ENCODE measurements around the gene C1orf74.

Gene C1orf74

GRCh38 chr1:209820986-209821385, 36.6 kb upstream of the C1orf74 start:
- H3K27ac ChIP-seq = no peak overlapping the region
- no peak overlapping the region for H3K4me3 ChIP-seq
- TF ChIP-seq Cebpa-rat (IDR thresholded peaks at IDR 0.05) = no peak
- no peaks in the 10 kb centered on the region for H3K36me3 ChIP-seq
- no peak overlapping the region for H3K4me2 ChIP-seq
- no peaks in the 10 kb centered on the region for H4K20me1 ChIP-seq
- H3K4me1 ChIP-seq = no peaks in the 10 kb centered on the region
- H3K9ac ChIP-seq = no peak overlapping the region
- H3K27me3 ChIP-seq = no peaks in the 10 kb centered on the region
- no peaks in the 10 kb centered on the region for H3K9me3 ChIP-seq

- no peaks in the 10 kb centered on the region for H3K9me3 ChIP-seq
- H3K4me1 ChIP-seq = 0 out of 2 replicates have a peak, but pooled peaks cover 4% of the 10 kb centered on the region
- no peak overlapping the region for H3K4me3 ChIP-seq
- TF ChIP-seq Cebpa-rat (IDR thresholded peaks at IDR 0.05) = no peak
- no peaks in the 10 kb centered on the region for H4K20me1 ChIP-seq
- no peak overlapping the region for H3K27ac ChIP-seq
- H3K9ac ChIP-seq = no peak overlapping the region
- H3K4me2 ChIP-seq = no peak overlapping the region
- no peaks in the 10 kb centered on the region for H3K27me3 ChIP-seq
- no peaks in the 10 kb centered on the region for H3K36me3 ChIP-seq
Observed at GRCh38 chr1:209819058-209819457, 34.7 kb upstream of the C1orf74 start.

- Histone ChIP-seq H4K20me1 (no peaks in the 10 kb centered on the region), H3K9ac (no peak overlapping the region)
Observed at GRCh38 chr1:209817691-209818090, 33.3 kb upstream of the C1orf74 start.

GRCh38 chr1:209816923-209817322, 32.6 kb upstream of the C1orf74 start:
- no peaks in the 10 kb centered on the region for H4K20me1 ChIP-seq
- 0 out of 2 replicates have a peak, but pooled peaks cover 4% of the 10 kb centered on the region for H3K4me1 ChIP-seq
- no peaks in the 10 kb centered on the region for H3K36me3 ChIP-seq
- H3K4me2 ChIP-seq = no peak overlapping the region
- no peak overlapping the region for H3K27ac ChIP-seq
- no peaks in the 10 kb centered on the region for H3K9me3 ChIP-seq
- H3K4me3 ChIP-seq = no peak overlapping the region
- H3K27me3 ChIP-seq = no peaks in the 10 kb centered on the region
- no peak for TF ChIP-seq Cebpa-rat (IDR thresholded peaks at IDR 0.05)
- H3K9ac ChIP-seq = no peak overlapping the region

More at GRCh38 chr1:209817691-209818090, 33.3 kb upstream of the C1orf74 start:
- no peaks in the 10 kb centered on the region for H3K27me3 ChIP-seq
- 0 out of 2 replicates have a peak, but pooled peaks cover 4% of the 10 kb centered on the region for H3K4me1 ChIP-seq
- H3K27ac ChIP-seq = no peak overlapping the region
- H3K9me3 ChIP-seq = no peaks in the 10 kb centered on the region
- no peaks in the 10 kb centered on the region for H3K36me3 ChIP-seq
- no peak for TF ChIP-seq Cebpa-rat (IDR thresholded peaks at IDR 0.05)
- H3K4me2 ChIP-seq = no peak overlapping the region
- H3K4me3 ChIP-seq = no peak overlapping the region

GRCh38 chr1:209815931-209816341, 31.6 kb upstream of the C1orf74 start:
- H3K4me3 ChIP-seq = no peak overlapping the region
- no peak overlapping the region for H3K9ac ChIP-seq
- no peaks in the 10 kb centered on the region for H3K9me3 ChIP-seq
- no peaks in the 10 kb centered on the region for H3K27me3 ChIP-seq
- no peaks in the 10 kb centered on the region for H3K36me3 ChIP-seq
- H4K20me1 ChIP-seq = no peaks in the 10 kb centered on the region
- H3K4me2 ChIP-seq = no peak overlapping the region
- H3K4me1 ChIP-seq = 0 out of 2 replicates have a peak, but pooled peaks cover 4% of the 10 kb centered on the region
- TF ChIP-seq Cebpa-rat (IDR thresholded peaks at IDR 0.05) = no peak
- no peak overlapping the region for H3K27ac ChIP-seq

GRCh38 chr1:209815490-209815889, 31.1 kb upstream of the C1orf74 start:
- Histone ChIP-seq H3K4me2 (no peak overlapping the region), H3K9me3 (no peaks in the 10 kb centered on the region), H4K20me1 (no peaks in the 10 kb centered on the region), H3K36me3 (no peaks in the 10 kb centered on the region), H3K4me1 (0 out of 2 replicates have a peak, but pooled peaks cover 4% of the 10 kb centered on the region), H3K27me3 (no peaks in the 10 kb centered on the region), H3K27ac (no peak overlapping the region), H3K9ac (no peak overlapping the region), H3K4me3 (no peak overlapping the region)
- TF ChIP-seq Cebpa-rat (IDR thresholded peaks at IDR 0.05) = no peak

- no peaks in the 10 kb centered on the region for H4K20me1 ChIP-seq
- TF ChIP-seq Cebpa-rat (IDR thresholded peaks at IDR 0.05) = no peak
- no peaks in the 10 kb centered on the region for H3K36me3 ChIP-seq
- no peaks in the 10 kb centered on the region for H3K9me3 ChIP-seq
- H3K4me1 ChIP-seq = 0 out of 2 replicates have a peak, but pooled peaks cover 4% of the 10 kb centered on the region
- H3K4me3 ChIP-seq = no peak overlapping the region
- no peak overlapping the region for H3K4me2 ChIP-seq
- no peak overlapping the region for H3K9ac ChIP-seq
- no peaks in the 10 kb centered on the region for H3K27me3 ChIP-seq
- no peak overlapping the region for H3K27ac ChIP-seq
Observed at GRCh38 chr1:209813902-209814301, 29.5 kb upstream of the C1orf74 start.

- H3K9me3 ChIP-seq = no peaks in the 10 kb centered on the region
- no peaks in the 10 kb centered on the region for H4K20me1 ChIP-seq
- H3K27ac ChIP-seq = no peak overlapping the region
- no peak overlapping the region for H3K4me3 ChIP-seq
- 0 out of 2 replicates have a peak, but pooled peaks cover 4% of the 10 kb centered on the region for H3K4me1 ChIP-seq
- no peak for TF ChIP-seq Cebpa-rat (IDR thresholded peaks at IDR 0.05)
- H3K9ac ChIP-seq = no peak overlapping the region
- no peaks in the 10 kb centered on the region for H3K27me3 ChIP-seq
- H3K36me3 ChIP-seq = no peaks in the 10 kb centered on the region
- H3K4me2 ChIP-seq = no peak overlapping the region
Observed at GRCh38 chr1:209810783-209811182, 26.4 kb upstream of the C1orf74 start.

- Histone ChIP-seq H3K36me3 (no peaks in the 10 kb centered on the region), H3K27me3 (no peaks in the 10 kb centered on the region), H3K4me3 (no peak overlapping the region), H3K9ac (no peak overlapping the region), H4K20me1 (no peaks in the 10 kb centered on the region), H3K27ac (no peak overlapping the region), H3K4me1 (0 out of 2 replicates have a peak, but pooled peaks cover under 1% of the 10 kb centered on the region), H3K4me2 (no peak overlapping the region), H3K9me3 (no peaks in the 10 kb centered on the region)
- TF ChIP-seq Cebpa-rat (IDR thresholded peaks at IDR 0.05) = no peak
Observed at GRCh38 chr1:209809611-209810010, 25.3 kb upstream of the C1orf74 start.

- no peaks in the 10 kb centered on the region for H3K36me3 ChIP-seq
- H3K27me3 ChIP-seq = no peaks in the 10 kb centered on the region
- no peak overlapping the region for H3K27ac ChIP-seq
- no peak for TF ChIP-seq Cebpa-rat (IDR thresholded peaks at IDR 0.05)
- H3K4me3 ChIP-seq = no peak overlapping the region
- no peaks in the 10 kb centered on the region for H4K20me1 ChIP-seq
- H3K9me3 ChIP-seq = no peaks in the 10 kb centered on the region
- no peak overlapping the region for H3K4me2 ChIP-seq
- no peak overlapping the region for H3K9ac ChIP-seq
- no peaks in the 10 kb centered on the region for H3K4me1 ChIP-seq
Observed at GRCh38 chr1:209808059-209808581, 23.8 kb upstream of the C1orf74 start.

GRCh38 chr1:209807509-209807908, 23.1 kb upstream of the C1orf74 start:
- no peak overlapping the region for H3K27ac ChIP-seq

More at GRCh38 chr1:209807509-209807908, 23.1 kb upstream of the C1orf74 start:
- no peaks in the 10 kb centered on the region for H3K36me3 ChIP-seq
- H3K4me3 ChIP-seq = no peak overlapping the region
- TF ChIP-seq Cebpa-rat (IDR thresholded peaks at IDR 0.05) = no peak
- H3K27me3 ChIP-seq = no peaks in the 10 kb centered on the region
- no peaks in the 10 kb centered on the region for H3K4me1 ChIP-seq
- no peak overlapping the region for H3K9ac ChIP-seq
- no peaks in the 10 kb centered on the region for H3K9me3 ChIP-seq
- no peaks in the 10 kb centered on the region for H4K20me1 ChIP-seq
- no peak overlapping the region for H3K4me2 ChIP-seq
